ENCODE data around the gene PHACTR1.
"Not testable (repeated sequence)": the region's sequence is repeated elsewhere in the genome, so short reads cannot be mapped to it uniquely, and the experiment has no call there.

The PHACTR1 gene

DNA sequence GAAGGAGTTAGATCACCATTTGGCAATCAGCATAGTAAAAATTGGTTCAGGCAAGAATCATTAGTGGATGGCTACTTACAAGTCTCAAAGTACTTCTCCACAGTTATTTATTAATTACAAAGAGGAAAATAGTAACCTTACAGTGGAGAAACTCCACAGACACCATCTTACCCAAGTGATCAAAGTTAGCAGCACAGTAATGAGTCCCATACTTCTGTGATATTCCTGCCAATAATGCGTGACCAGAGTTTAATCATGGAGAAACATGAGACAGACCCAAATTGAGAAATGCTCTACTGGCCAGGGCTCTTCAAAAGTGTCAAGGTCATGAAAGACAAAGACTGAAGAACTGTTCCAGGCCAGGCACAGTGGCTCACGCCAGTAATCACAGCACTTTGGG, 602.3 kb downstream of the PHACTR1 start:
- H3K27ac ChIP-seq (ENCODE audit: low read depth, low read length, poor library complexity, severe bottlenecking), result no peak overlapping the region
- TF ChIP-seq, protein P1, sequence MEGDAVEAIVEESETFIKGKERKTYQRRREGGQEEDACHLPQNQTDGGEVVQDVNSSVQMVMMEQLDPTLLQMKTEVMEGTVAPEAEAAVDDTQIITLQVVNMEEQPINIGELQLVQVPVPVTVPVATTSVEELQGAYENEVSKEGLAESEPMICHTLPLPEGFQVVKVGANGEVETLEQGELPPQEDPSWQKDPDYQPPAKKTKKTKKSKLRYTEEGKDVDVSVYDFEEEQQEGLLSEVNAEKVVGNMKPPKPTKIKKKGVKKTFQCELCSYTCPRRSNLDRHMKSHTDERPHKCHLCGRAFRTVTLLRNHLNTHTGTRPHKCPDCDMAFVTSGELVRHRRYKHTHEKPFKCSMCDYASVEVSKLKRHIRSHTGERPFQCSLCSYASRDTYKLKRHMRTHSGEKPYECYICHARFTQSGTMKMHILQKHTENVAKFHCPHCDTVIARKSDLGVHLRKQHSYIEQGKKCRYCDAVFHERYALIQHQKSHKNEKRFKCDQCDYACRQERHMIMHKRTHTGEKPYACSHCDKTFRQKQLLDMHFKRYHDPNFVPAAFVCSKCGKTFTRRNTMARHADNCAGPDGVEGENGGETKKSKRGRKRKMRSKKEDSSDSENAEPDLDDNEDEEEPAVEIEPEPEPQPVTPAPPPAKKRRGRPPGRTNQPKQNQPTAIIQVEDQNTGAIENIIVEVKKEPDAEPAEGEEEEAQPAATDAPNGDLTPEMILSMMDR (IDR thresholded peaks at IDR 0.05; ENCODE audit: low read length), result no peak
- TF ChIP-seq EZH2 (IDR thresholded peaks at IDR 0.05; ENCODE audit: borderline replicate concordance, low read length), result no peak
- H4K20me1 ChIP-seq (ENCODE audit: insufficient read depth, low read length), result no peaks in the 10 kb centered on the region
- no peak overlapping the region for H3K9ac ChIP-seq (ENCODE audit: low read length)
- H3K36me3 ChIP-seq (ENCODE audit: insufficient read depth, low read length), result peaks cover 70% of the 10 kb centered on the region
- H3K79me2 ChIP-seq (ENCODE audit: insufficient read depth, low read length), result no peaks in the 10 kb centered on the region
- no peak overlapping the region for H3K4me3 ChIP-seq (ENCODE audit: low read depth, low read length, poor library complexity, severe bottlenecking)
- H3K9me2 ChIP-seq (ENCODE audit: low read depth, low read length), result no peaks in the 10 kb centered on the region
- H3K9me3 ChIP-seq (ENCODE audit: low read length), result no peaks in the 10 kb centered on the region
- H3K27me3 ChIP-seq (ENCODE audit: insufficient read depth, low read length), result no peaks in the 10 kb centered on the region
- H3K4me1 ChIP-seq (ENCODE audit: insufficient read depth, low read length, severe bottlenecking), result no peaks in the 10 kb centered on the region
- H3K4me2 ChIP-seq (ENCODE audit: low read length), result no peak overlapping the region
- H3F3A ChIP-seq (ENCODE audit: insufficient read depth, low read length), result no peaks in the 10 kb centered on the region
- no peak overlapping the region for H2AFZ ChIP-seq (ENCODE audit: low read length)

DNA sequence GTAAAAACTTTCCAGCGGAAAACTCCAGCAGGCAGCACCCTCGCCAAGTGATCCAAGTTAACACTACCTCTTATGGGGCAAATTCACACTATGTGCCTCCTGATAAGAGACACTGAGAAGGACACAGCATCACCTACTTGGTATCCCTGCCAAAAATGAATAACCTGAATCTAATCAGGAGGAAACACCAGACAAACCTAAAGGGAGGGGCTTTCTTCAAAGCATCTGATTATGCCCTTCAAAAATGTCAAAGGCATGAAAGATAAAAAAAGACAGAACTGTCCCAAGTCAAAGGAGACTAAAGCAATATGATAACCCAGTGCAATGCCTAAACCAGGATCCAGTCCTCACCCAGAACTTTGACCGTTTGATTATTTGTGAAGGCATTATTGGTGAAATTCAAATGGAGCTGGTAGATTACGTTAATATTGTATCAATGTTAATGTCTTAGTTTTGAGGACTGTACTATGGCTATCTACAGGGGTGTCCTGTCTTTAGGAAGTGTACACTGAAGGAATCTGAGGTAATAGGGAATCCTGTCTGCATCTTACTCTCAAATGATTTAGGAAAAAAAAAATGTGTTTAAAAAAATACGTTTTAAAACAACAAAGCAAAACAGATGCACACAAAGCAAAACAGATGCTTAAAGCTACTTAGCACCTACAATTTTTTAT, 603.5 kb downstream of the PHACTR1 start:
- no peak overlapping the region for H3K27ac ChIP-seq (ENCODE audit: low read depth, low read length, poor library complexity, severe bottlenecking)
- no peaks in the 10 kb centered on the region for H3K4me1 ChIP-seq (ENCODE audit: insufficient read depth, low read length, severe bottlenecking)
- no peaks in the 10 kb centered on the region for H3F3A ChIP-seq (ENCODE audit: insufficient read depth, low read length)
- no peaks in the 10 kb centered on the region for H3K79me2 ChIP-seq (ENCODE audit: insufficient read depth, low read length)
- H3K4me2 ChIP-seq (ENCODE audit: low read length), result no peak overlapping the region
- no peak overlapping the region for H3K9ac ChIP-seq (ENCODE audit: low read length)
- no peaks in the 10 kb centered on the region for H3K9me3 ChIP-seq (ENCODE audit: low read length)
- no peak overlapping the region for H3K4me3 ChIP-seq (ENCODE audit: low read depth, low read length, poor library complexity, severe bottlenecking)
- H4K20me1 ChIP-seq (ENCODE audit: insufficient read depth, low read length), result no peaks in the 10 kb centered on the region
- no peaks in the 10 kb centered on the region for H3K27me3 ChIP-seq (ENCODE audit: insufficient read depth, low read length)
- no peak overlapping the region for H2AFZ ChIP-seq (ENCODE audit: low read length)
- no peak for TF ChIP-seq EZH2 (IDR thresholded peaks at IDR 0.05; ENCODE audit: borderline replicate concordance, low read length)
- TF ChIP-seq, protein P1 (IDR thresholded peaks at IDR 0.05; ENCODE audit: low read length), result no peak
- H3K36me3 ChIP-seq (ENCODE audit: insufficient read depth, low read length), result peaks cover 69% of the 10 kb centered on the region
- no peaks in the 10 kb centered on the region for H3K9me2 ChIP-seq (ENCODE audit: low read depth, low read length)

DNA sequence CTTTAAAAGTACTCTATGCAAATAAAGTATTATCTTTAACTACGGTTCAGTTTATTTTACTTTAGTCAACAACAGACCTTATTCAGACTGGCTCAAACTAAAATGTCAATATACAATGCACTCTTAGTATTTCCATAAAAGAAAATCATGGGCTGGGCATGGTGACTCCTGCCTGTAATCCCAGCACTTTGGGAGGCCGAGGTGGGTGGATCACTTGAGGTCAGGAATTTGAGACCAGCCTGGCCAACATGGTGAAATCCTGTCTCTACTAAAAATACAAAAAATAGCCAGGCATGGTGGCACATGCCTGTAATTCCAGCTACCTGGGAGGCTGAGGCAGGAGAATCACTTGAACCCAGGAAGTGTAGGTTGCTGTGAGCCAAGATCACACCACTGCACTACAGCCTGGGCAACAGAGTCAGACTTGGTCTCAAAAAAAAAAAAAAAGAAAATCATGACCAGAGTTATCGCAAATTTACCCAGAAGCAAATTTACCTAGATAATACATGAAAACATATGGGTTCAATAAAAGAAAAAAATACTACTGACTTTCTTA, 609.5 kb downstream of the PHACTR1 start:
- not testable (repeated sequence) for H3K9ac ChIP-seq (ENCODE audit: low read length); H3K4me2 ChIP-seq (ENCODE audit: low read length); H3K4me3 ChIP-seq (ENCODE audit: low read depth, low read length, poor library complexity, severe bottlenecking)

DNA sequence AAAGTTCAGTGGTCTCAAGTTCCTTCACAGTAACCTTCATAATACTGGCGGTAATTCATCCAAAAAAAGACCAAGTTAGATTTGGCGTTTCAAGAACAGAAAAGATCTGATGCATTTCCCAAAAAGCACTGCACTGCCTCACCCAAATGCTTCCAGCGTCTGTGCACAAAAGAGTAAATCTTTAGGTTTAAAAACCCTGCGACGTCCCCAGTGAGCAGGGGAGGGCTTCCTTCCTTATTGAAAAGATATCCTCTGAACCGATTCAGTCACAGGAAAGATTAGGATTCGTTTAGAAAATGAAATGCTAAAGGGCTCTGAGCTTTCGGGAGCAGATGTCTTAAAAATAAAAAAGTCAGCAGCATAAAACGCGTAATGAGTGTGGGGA, 611.1 kb downstream of the PHACTR1 start:
- H3K36me3 ChIP-seq (ENCODE audit: insufficient read depth, low read length), result peaks cover 23% of the 10 kb centered on the region; the same call in 1 of the 2 replicates

More for the DNA sequence above, 609.5 kb downstream of the PHACTR1 start:
- not testable (repeated sequence) for H3K9me3 ChIP-seq (ENCODE audit: low read length); H2AFZ ChIP-seq (ENCODE audit: low read length); H3K9me2 ChIP-seq (ENCODE audit: low read depth, low read length); H3K27ac ChIP-seq (ENCODE audit: low read depth, low read length, poor library complexity, severe bottlenecking); H3K27me3 ChIP-seq (ENCODE audit: insufficient read depth, low read length); H3F3A ChIP-seq (ENCODE audit: insufficient read depth, low read length); H4K20me1 ChIP-seq (ENCODE audit: insufficient read depth, low read length); H3K79me2 ChIP-seq (ENCODE audit: insufficient read depth, low read length)
- H3K36me3 ChIP-seq (ENCODE audit: insufficient read depth, low read length), result peaks cover 27% of the 10 kb centered on the region
- peaks cover 22% of the 10 kb centered on the region for H3K4me1 ChIP-seq (ENCODE audit: insufficient read depth, low read length, severe bottlenecking)

More for the DNA sequence above, 611.1 kb downstream of the PHACTR1 start:
- no peak for TF ChIP-seq EZH2 (IDR thresholded peaks at IDR 0.05; ENCODE audit: borderline replicate concordance, low read length)
- TF ChIP-seq, protein P1 (IDR thresholded peaks at IDR 0.05; ENCODE audit: low read length), result no peak
- no peaks in the 10 kb centered on the region for H3K79me2 ChIP-seq (ENCODE audit: insufficient read depth, low read length)
- peak overlapping the region; percentile 74 for H3K4me3 ChIP-seq (ENCODE audit: low read depth, low read length, poor library complexity, severe bottlenecking)
- no peaks in the 10 kb centered on the region for H3K9me2 ChIP-seq (ENCODE audit: low read depth, low read length)
- no peak overlapping the region for H3K27ac ChIP-seq (ENCODE audit: low read depth, low read length, poor library complexity, severe bottlenecking)
- H4K20me1 ChIP-seq (ENCODE audit: insufficient read depth, low read length), result no peaks in the 10 kb centered on the region
- 0 out of 2 replicates have a peak, but pooled peaks cover 3% of the 10 kb centered on the region for H3F3A ChIP-seq (ENCODE audit: insufficient read depth, low read length)
- no peaks in the 10 kb centered on the region for H3K9me3 ChIP-seq (ENCODE audit: low read length)
- peaks cover 23% of the 10 kb centered on the region for H3K4me1 ChIP-seq (ENCODE audit: insufficient read depth, low read length, severe bottlenecking)
- H3K27me3 ChIP-seq (ENCODE audit: insufficient read depth, low read length), result no peaks in the 10 kb centered on the region
- no peak overlapping the region for H2AFZ ChIP-seq (ENCODE audit: low read length)
- peak overlapping the region; percentile 92 for H3K4me2 ChIP-seq (ENCODE audit: low read length)
- H3K9ac ChIP-seq (ENCODE audit: low read length), result peak overlapping the region; percentile 90

Data from OCI-LY1 (cell line).